Neural cell (in vitro differentiated cells): Measurements from ENCODE around the gene AVPR1B. TPM values are rescaled to one million over a fixed set of nuclear protein-coding genes. Genes with fewer than 3 reads are reported as not detected.

Experiments used
- H2AFZ ChIP-seq: fragments of 200-600, 300-800 bp; sonication (generic), shearing (Covaris generic); 2 replicates; pipeline ENCODE4 v1.6.0; 2014; ENCODE audit warnings: low read depth, mild to moderate bottlenecking, antibody characterized with exemption, low read length, moderate library complexity
- H3F3A ChIP-seq: fragments of 200-600 bp; shearing (Covaris generic); 2 replicates; pipeline ENCODE4 v1.6.1; 2016; ENCODE audit warnings: mild to moderate bottlenecking, moderate library complexity, mixed read lengths, antibody characterized with exemption, low read length; ENCODE audit not compliant: insufficient read depth, poor library complexity, severe bottlenecking
- H3K27ac ChIP-seq: fragments of 200-600, 300-800 bp; sonication (generic), shearing (Covaris generic); 2 replicates; pipeline ENCODE4 v1.5.1; 2014; ENCODE audit warnings: mild to moderate bottlenecking, low read length, moderate library complexity
- H3K27me3 ChIP-seq: fragments of 300-800, 200-600 bp; sonication (generic), shearing (Covaris generic); 2 replicates; pipeline ENCODE4 v1.6.0; 2014; ENCODE audit warnings: mild to moderate bottlenecking, low read depth, low read length, moderate library complexity; ENCODE audit not compliant: insufficient read depth
- H3K36me3 ChIP-seq: fragments of 300-800, 200-600 bp; sonication (generic), shearing (Covaris generic); 2 replicates; pipeline ENCODE4 v1.5.1; 2014; ENCODE audit warnings: mild to moderate bottlenecking, antibody characterized with exemption, low read length, moderate library complexity; ENCODE audit not compliant: insufficient read depth
- H3K4me2 ChIP-seq: fragments of 300-800, 200-600 bp; sonication (generic), shearing (Covaris generic); 2 replicates; pipeline ENCODE4 v1.6.0; 2014; ENCODE audit warnings: mild to moderate bottlenecking, low read length
- H3K4me3 ChIP-seq: fragments of 300-800, 200-600 bp; sonication (generic), shearing (Covaris generic); 2 replicates; pipeline ENCODE4 v1.5.1; 2014; ENCODE audit warnings: mild to moderate bottlenecking, low read length, moderate library complexity
- H3K79me2 ChIP-seq: fragments of 200-600 bp; shearing (Covaris generic); replicated peaks from 2 replicates; pipeline ENCODE4 v1.6.0; 2014; ENCODE audit warnings: mild to moderate bottlenecking, low read length, moderate library complexity; ENCODE audit not compliant: insufficient read depth
- H3K9ac ChIP-seq: fragments of 300-800, 200-600 bp; sonication (generic), shearing (Covaris generic); 2 replicates; pipeline ENCODE4 v1.6.1; 2016; ENCODE audit warnings: mild to moderate bottlenecking, low read length, mixed read lengths
- H3K9me2 ChIP-seq: fragments of 200-600 bp; shearing (Covaris generic); 2 replicates; pipeline ENCODE4 v1.6.1; 2016; ENCODE audit warnings: mild to moderate bottlenecking, low read length, mixed read lengths; ENCODE audit not compliant: insufficient read depth
- H3K9me3 ChIP-seq: fragments of 200-600, 300-800 bp; sonication (generic), shearing (Covaris generic); 2 replicates; pipeline ENCODE4 v1.6.1; 2016; ENCODE audit warnings: mild to moderate bottlenecking, mixed run types, low read length, moderate library complexity, mixed read lengths
- H4K20me1 ChIP-seq: fragments of 200-600 bp; shearing (Covaris generic); 2 replicates; pipeline ENCODE4 v1.6.1; 2016; ENCODE audit warnings: mild to moderate bottlenecking, mixed run types; ENCODE audit not compliant: insufficient read depth
- CTCF ChIP-seq: fragments of 450-650 bp; IDR thresholded peaks from 2 replicates; pipeline ENCODE4 v1.5.1; 2014; ENCODE audit warnings: antibody characterized with exemption, mild to moderate bottlenecking, moderate library complexity; ENCODE audit not compliant: poor library complexity, severe bottlenecking
- EP300 ChIP-seq: fragments of 450-650 bp; conservative IDR thresholded peaks from 2 replicates; pipeline ENCODE4 v1.6.1; 2014; ENCODE audit warnings: antibody characterized with exemption, mild to moderate bottlenecking, moderate library complexity; ENCODE audit not compliant: poor library complexity, severe bottlenecking
- EZH2 ChIP-seq: fragments of 200-600, 300-800 bp; shearing (Covaris generic), sonication (generic); IDR thresholded peaks from 2 replicates; pipeline ENCODE4 v1.6.1; 2014; ENCODE audit warnings: antibody characterized with exemption, low read length, borderline replicate concordance, mild to moderate bottlenecking; ENCODE audit not compliant: insufficient read depth, poor library complexity, severe bottlenecking
- MXI1 ChIP-seq: fragments of 450-650 bp; conservative IDR thresholded peaks from 2 replicates; pipeline ENCODE4 v1.6.1; 2014; ENCODE audit warnings: antibody characterized with exemption, mild to moderate bottlenecking; ENCODE audit not compliant: poor library complexity, severe bottlenecking
- POLR2AphosphoS5 ChIP-seq: IDR thresholded peaks from 2 replicates; pipeline ENCODE4 v1.6.1; 2012
- RAD21 ChIP-seq: fragments of 450-650 bp; conservative IDR thresholded peaks from 2 replicates; pipeline ENCODE4 v1.6.1; 2014; ENCODE audit warnings: antibody characterized with exemption, mild to moderate bottlenecking, moderate library complexity
- REST ChIP-seq: IDR thresholded peaks from 2 replicates; pipeline ENCODE4 v1.6.1; 2012; ENCODE audit warnings: borderline replicate concordance
- SMC3 ChIP-seq: fragments of 450-650 bp; conservative IDR thresholded peaks from 2 replicates; pipeline ENCODE4 v1.6.1; 2014; ENCODE audit warnings: antibody characterized with exemption, mild to moderate bottlenecking, moderate library complexity; ENCODE audit not compliant: poor library complexity
- TAF1 ChIP-seq: IDR thresholded peaks from 2 replicates; pipeline ENCODE4 v1.6.1; 2012; ENCODE audit warnings: low read depth
- polyA plus RNA-seq: library from polyadenylated mRNA; depleted of rRNA; stranded (reverse); fragments of >200 nt; gene quantifications from 2 replicates; pipeline ENCODE4 v1.2.3, GENCODE V29; 2014

Gene AVPR1B
- polyA plus RNA-seq, 1 donor from 2014 or later, result not detected

- no peak overlapping the region for H3K4me3 ChIP-seq
- no peak overlapping the region for H3K4me2 ChIP-seq
- TF ChIP-seq REST, result no peak
- TF ChIP-seq MXI1, result no peak
- TF ChIP-seq SMC3, result no peak
- no peak for TF ChIP-seq CTCF
- no peak for TF ChIP-seq EZH2
- no peak for TF ChIP-seq TAF1
- TF ChIP-seq POLR2AphosphoS5, result no peak
- no peak for TF ChIP-seq RAD21
- TF ChIP-seq EP300, result no peak
- H3K27ac ChIP-seq, result no peak overlapping the region
- H3K27me3 ChIP-seq, result no peaks in the 10 kb centered on the region
- H3K9me2 ChIP-seq, result no peaks in the 10 kb centered on the region
- H2AFZ ChIP-seq, result no peak overlapping the region
- no peak overlapping the region for H3K9ac ChIP-seq
- H4K20me1 ChIP-seq, result no peaks in the 10 kb centered on the region
- no peaks in the 10 kb centered on the region for H3K36me3 ChIP-seq
- H3F3A ChIP-seq, result no peaks in the 10 kb centered on the region
- H3K9me3 ChIP-seq, result no peaks in the 10 kb centered on the region
- H3K79me2 ChIP-seq, result no peaks in the 10 kb centered on the region
Measured at GRCh38 chr1:206080026-206080820, 37.0 kb downstream of the AVPR1B start.

- Histone ChIP-seq H3K4me2 (no peak overlapping the region), H3K9me2 (no peaks in the 10 kb centered on the region), H3K79me2 (no peaks in the 10 kb centered on the region), H3K27ac (no peak overlapping the region), H3K9me3 (no peaks in the 10 kb centered on the region), H4K20me1 (no peaks in the 10 kb centered on the region), H2AFZ (no peak overlapping the region), H3K36me3 (no peaks in the 10 kb centered on the region), H3K27me3 (no peaks in the 10 kb centered on the region), H3K9ac (no peak overlapping the region), H3F3A (no peaks in the 10 kb centered on the region), H3K4me3 (no peak overlapping the region)
- TF ChIP-seq SMC3 (no peak), EZH2 (no peak), MXI1 (no peak), REST (no peak), CTCF (no peak), POLR2AphosphoS5 (no peak), TAF1 (no peak), RAD21 (no peak), EP300 (no peak)
Measured at GRCh38 chr1:206079135-206079534, 38.1 kb downstream of the AVPR1B start.
